ENCODE data around the gene SLC6A4. TPM values are rescaled to one million over a fixed set of nuclear protein-coding genes. Genes with fewer than 3 reads are reported as not detected.

The SLC6A4 gene
- total RNA-seq, 1 experiment from 2014 or later, result 0.30 TPM

DNA sequence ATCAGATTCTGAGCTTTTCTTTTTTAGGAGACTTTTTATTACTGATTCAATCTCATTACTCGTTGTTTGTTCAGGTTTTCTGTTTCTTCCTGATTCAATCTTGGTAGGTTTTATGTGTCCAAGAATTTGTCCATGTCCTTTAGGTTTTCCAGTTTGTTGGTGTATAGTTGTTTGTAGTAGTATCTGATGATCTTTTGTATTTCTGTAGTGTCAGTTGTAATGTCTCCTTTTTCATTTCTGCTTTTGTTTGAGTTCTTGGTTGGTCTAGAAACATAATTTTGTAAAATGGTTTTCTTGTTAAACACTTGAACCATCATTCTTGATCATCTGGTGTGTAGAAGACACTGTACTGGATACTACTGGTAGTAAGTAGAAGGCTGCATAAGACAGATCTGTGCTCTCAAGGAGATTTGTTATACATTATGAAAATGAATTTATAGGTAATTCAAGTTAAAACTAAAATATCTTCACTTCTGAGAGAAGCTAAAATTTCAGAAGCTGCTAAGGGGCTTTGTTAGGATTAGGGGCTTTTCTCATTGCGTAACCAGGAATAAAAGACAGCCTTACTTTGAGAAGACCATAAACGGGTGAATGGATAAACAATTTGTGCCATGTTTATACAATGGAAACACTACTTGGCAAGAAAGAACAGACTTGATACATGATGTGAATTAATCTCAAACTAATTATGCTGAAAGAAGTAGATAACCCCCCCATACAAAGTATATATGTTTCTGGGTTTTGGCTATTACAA lies 74.9 kb downstream of the SLC6A4 start (continued):
- TF ChIP-seq, protein P1, sequence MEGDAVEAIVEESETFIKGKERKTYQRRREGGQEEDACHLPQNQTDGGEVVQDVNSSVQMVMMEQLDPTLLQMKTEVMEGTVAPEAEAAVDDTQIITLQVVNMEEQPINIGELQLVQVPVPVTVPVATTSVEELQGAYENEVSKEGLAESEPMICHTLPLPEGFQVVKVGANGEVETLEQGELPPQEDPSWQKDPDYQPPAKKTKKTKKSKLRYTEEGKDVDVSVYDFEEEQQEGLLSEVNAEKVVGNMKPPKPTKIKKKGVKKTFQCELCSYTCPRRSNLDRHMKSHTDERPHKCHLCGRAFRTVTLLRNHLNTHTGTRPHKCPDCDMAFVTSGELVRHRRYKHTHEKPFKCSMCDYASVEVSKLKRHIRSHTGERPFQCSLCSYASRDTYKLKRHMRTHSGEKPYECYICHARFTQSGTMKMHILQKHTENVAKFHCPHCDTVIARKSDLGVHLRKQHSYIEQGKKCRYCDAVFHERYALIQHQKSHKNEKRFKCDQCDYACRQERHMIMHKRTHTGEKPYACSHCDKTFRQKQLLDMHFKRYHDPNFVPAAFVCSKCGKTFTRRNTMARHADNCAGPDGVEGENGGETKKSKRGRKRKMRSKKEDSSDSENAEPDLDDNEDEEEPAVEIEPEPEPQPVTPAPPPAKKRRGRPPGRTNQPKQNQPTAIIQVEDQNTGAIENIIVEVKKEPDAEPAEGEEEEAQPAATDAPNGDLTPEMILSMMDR (IDR thresholded peaks at IDR 0.05 in 2 of 3, conservative IDR thresholded peaks at IDR 0.05 in 1 of 3; ENCODE audit: borderline replicate concordance in 1 of 3, insufficient read depth in 1 of 3, low read depth in 2 of 3, low read length in 2 of 3), result no peak
- TF ChIP-seq TCF7L2 (IDR thresholded peaks at IDR 0.05; ENCODE audit: borderline replicate concordance, extremely low read depth, insufficient read depth, insufficient read length), result no peak

DNA sequence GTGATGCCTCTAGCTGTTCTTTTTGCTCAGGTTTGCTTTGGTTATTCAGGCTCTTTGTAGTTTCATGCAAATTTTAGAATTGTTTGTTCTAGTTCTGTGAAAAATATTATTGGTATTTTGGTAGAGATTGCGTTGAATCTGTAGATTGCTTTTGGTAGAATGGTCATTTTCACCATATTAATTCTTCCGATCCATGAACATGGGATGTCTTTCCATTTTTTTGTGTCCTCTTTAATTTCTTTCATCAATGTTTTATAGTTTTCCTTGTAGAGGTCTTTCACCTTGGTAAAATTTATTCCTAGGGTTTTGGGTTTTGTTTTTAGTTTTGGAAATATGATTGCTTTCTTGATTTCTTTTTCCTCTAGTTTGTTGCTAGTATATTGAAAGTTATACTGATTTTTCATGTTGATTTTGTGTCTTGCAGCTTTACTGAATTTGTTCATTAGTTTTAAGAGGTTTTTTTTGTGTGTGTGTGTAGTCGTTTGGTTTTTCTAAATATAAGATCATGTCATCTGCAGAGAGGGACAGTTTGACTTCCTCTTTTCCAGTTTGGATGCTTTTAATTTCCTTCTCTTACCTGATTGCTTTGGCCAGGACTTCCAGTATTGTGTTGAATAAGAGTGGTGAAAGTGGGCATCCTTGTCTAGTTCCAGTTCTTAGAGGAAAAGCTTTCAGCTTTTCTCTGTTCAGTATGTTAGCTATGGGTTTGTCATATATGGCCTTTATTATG lies 76.4 kb downstream of the SLC6A4 start:
- intact Hi-C loops (cut with micrococcal nuclease), result no loop called here
- DNase-seq (ENCODE audit: low read depth, low spot score), result no peak
- Histone ChIP-seq H3K4me3 (replicated peaks in 1 of 2; ENCODE audit: low read depth in 1 of 2, low read length in 2 of 2) (no peak overlapping the region), H3K9me2 (ENCODE audit: insufficient read depth) (no peaks in the 10 kb centered on the region), H3K27me3 (ENCODE audit: insufficient read depth, low read length) (no peaks in the 10 kb centered on the region), H2AFZ (ENCODE audit: low read depth, low read length, poor library complexity, severe bottlenecking) (no peak overlapping the region), H3K36me3 (ENCODE audit: control insufficient read depth in 1 of 2, insufficient read depth in 2 of 2, low read length in 2 of 2) (peaks cover 3 to 17% of the 10 kb centered on the region in 2 experiments; a peak in 1 of 4 replicates), H3K9me3 (ENCODE audit: control insufficient read depth in 1 of 2, insufficient read depth in 1 of 2, low read depth in 1 of 2, low read length in 2 of 2) (no peaks in the 10 kb centered on the region), H3K79me2 (ENCODE audit: insufficient read depth, low read length) (peaks cover 99% of the 10 kb centered on the region), H3K27ac (ENCODE audit: low read depth, low read length) (no peak overlapping the region), H3K4me1 (ENCODE audit: control insufficient read depth in 1 of 2, insufficient read depth in 2 of 2, low read length in 2 of 2) (no peaks in the 10 kb centered on the region), H3K9ac (ENCODE audit: low read length) (no peak overlapping the region), H3K4me2 (ENCODE audit: low read length) (no peak overlapping the region), H4K20me1 (ENCODE audit: insufficient read depth) (peaks cover 4% of the 10 kb centered on the region; the same call in 1 of the 2 replicates)
- TF ChIP-seq, protein P2, sequence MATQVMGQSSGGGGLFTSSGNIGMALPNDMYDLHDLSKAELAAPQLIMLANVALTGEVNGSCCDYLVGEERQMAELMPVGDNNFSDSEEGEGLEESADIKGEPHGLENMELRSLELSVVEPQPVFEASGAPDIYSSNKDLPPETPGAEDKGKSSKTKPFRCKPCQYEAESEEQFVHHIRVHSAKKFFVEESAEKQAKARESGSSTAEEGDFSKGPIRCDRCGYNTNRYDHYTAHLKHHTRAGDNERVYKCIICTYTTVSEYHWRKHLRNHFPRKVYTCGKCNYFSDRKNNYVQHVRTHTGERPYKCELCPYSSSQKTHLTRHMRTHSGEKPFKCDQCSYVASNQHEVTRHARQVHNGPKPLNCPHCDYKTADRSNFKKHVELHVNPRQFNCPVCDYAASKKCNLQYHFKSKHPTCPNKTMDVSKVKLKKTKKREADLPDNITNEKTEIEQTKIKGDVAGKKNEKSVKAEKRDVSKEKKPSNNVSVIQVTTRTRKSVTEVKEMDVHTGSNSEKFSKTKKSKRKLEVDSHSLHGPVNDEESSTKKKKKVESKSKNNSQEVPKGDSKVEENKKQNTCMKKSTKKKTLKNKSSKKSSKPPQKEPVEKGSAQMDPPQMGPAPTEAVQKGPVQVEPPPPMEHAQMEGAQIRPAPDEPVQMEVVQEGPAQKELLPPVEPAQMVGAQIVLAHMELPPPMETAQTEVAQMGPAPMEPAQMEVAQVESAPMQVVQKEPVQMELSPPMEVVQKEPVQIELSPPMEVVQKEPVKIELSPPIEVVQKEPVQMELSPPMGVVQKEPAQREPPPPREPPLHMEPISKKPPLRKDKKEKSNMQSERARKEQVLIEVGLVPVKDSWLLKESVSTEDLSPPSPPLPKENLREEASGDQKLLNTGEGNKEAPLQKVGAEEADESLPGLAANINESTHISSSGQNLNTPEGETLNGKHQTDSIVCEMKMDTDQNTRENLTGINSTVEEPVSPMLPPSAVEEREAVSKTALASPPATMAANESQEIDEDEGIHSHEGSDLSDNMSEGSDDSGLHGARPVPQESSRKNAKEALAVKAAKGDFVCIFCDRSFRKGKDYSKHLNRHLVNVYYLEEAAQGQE (IDR thresholded peaks at IDR 0.05; ENCODE audit: low read depth), result no peak
- TF ChIP-seq FOSL1 (IDR thresholded peaks at IDR 0.05; ENCODE audit: low read depth), result no peak
- TF ChIP-seq EZH2phosphoT487 (IDR thresholded peaks at IDR 0.05; ENCODE audit: borderline replicate concordance), result no peak
- no peak for TF ChIP-seq CBX3 (IDR thresholded peaks at IDR 0.05; ENCODE audit: low read depth)
- no peak for TF ChIP-seq RAD21 (IDR thresholded peaks at IDR 0.05; ENCODE audit: low read depth)
- TF ChIP-seq, protein P3, sequence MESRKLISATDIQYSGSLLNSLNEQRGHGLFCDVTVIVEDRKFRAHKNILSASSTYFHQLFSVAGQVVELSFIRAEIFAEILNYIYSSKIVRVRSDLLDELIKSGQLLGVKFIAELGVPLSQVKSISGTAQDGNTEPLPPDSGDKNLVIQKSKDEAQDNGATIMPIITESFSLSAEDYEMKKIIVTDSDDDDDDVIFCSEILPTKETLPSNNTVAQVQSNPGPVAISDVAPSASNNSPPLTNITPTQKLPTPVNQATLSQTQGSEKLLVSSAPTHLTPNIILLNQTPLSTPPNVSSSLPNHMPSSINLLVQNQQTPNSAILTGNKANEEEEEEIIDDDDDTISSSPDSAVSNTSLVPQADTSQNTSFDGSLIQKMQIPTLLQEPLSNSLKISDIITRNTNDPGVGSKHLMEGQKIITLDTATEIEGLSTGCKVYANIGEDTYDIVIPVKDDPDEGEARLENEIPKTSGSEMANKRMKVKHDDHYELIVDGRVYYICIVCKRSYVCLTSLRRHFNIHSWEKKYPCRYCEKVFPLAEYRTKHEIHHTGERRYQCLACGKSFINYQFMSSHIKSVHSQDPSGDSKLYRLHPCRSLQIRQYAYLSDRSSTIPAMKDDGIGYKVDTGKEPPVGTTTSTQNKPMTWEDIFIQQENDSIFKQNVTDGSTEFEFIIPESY (IDR thresholded peaks at IDR 0.05; ENCODE audit: extremely low read depth, insufficient replicate concordance, low read length), result no peak
- no peak for TF ChIP-seq EGR1 (IDR thresholded peaks at IDR 0.05; ENCODE audit: low read depth)
- no peak for TF ChIP-seq TCF7L2 (IDR thresholded peaks at IDR 0.05; ENCODE audit: borderline replicate concordance, extremely low read depth, insufficient read depth, insufficient read length)
- no peak for TF ChIP-seq SIN3A (IDR thresholded peaks at IDR 0.05; ENCODE audit: low read depth)
- no peak for TF ChIP-seq ZFX (IDR thresholded peaks at IDR 0.05)
- TF ChIP-seq EZH2 (IDR thresholded peaks at IDR 0.05), result no peak
- no peak for TF ChIP-seq JUND (IDR thresholded peaks at IDR 0.05)
- no peak for ATAC-seq
- ChIA-PET POLR2A (no interaction called here), RAD21 (ENCODE audit: low non-redundant PET in 1 of 2, low total read pairs in 2 of 2, uncharacterized antibody in 2 of 2, unreplicated experiment in 2 of 2) (no interaction called here), CTCF (no interaction called here)
- BruUV-seq (replicated peaks), result no TSS peak
